ENCODE results near the gene HSPA4.
"Not testable (repeated sequence)": the region's sequence is repeated elsewhere in the genome, so short reads cannot be mapped to it uniquely, and the experiment has no call there.

The HSPA4 gene

GRCh38 chr5:133128066-133128465 is 76.3 kb downstream of the HSPA4 start:
- DNase-seq, result no peak

GRCh38 chr5:133129289-133129688 is 77.5 kb downstream of the HSPA4 start:
- no peak for DNase-seq

- DNase-seq, result no peak
Observed at GRCh38 chr5:133129950-133130349, 78.1 kb downstream of the HSPA4 start.

- DNase-seq, result no peak
Observed at GRCh38 chr5:133130387-133131118, 78.7 kb downstream of the HSPA4 start.

GRCh38 chr5:133132717-133133116 is 80.9 kb downstream of the HSPA4 start:
- DNase-seq, result no peak

GRCh38 chr5:133133241-133133640 is 81.4 kb downstream of the HSPA4 start:
- not testable (repeated sequence) for DNase-seq

GRCh38 chr5:133136890-133137289 is 85.1 kb downstream of the HSPA4 start:
- DNase-seq, result not testable (repeated sequence)

- DNase-seq, result no peak
Observed at GRCh38 chr5:133140311-133140710, 88.5 kb downstream of the HSPA4 start.

- no peak for DNase-seq
Observed at GRCh38 chr5:133141746-133142145, 89.9 kb downstream of the HSPA4 start.

- DNase-seq, result no peak
Observed at GRCh38 chr5:133142782-133143181, 91.0 kb downstream of the HSPA4 start.

- DNase-seq, result no peak
Observed at GRCh38 chr5:133144245-133144981, 92.6 kb downstream of the HSPA4 start.

- DNase-seq, result no peak
Observed at GRCh38 chr5:133145436-133146170, 93.8 kb downstream of the HSPA4 start.

- no peak for DNase-seq
Observed at GRCh38 chr5:133147411-133147810, 95.6 kb downstream of the HSPA4 start.

GRCh38 chr5:133147815-133148567 is 96.2 kb downstream of the HSPA4 start:
- no peak for DNase-seq

- DNase-seq, result no peak
Observed at GRCh38 chr5:133149345-133149744, 97.5 kb downstream of the HSPA4 start.

GRCh38 chr5:133150909-133151544 is 99.2 kb downstream of the HSPA4 start:
- DNase-seq, result no peak

GRCh38 chr5:133154274-133155075 is 102.7 kb downstream of the HSPA4 start:
- no peak for DNase-seq

- no peak for DNase-seq
Observed at GRCh38 chr5:133155326-133155969, 103.6 kb downstream of the HSPA4 start.
